ENCODE measurements around the gene KCNC3.

The KCNC3 gene

DNA sequence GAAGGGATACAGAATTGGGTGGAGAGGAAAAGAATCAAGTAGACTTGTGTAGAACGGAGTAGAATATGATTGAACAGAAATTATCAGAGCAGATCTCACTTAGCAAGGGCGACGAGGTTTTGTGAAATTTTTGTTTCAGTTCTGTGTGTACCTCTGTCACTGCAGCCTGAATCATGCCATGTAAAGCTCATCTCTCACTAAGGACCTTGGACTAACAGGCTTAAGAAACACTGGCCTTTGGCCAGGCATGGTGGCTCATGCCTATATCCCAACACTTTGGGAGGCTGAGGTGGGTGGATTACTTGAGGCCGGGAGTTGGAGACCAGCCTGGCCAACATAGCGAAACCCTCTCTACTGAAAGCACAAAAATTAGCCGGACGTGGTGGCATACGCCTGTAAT is 63.1 kb downstream of the KCNC3 start:
- no peak for TF ChIP-seq EZH2phosphoT487 (IDR thresholded peaks at IDR 0.05; ENCODE audit: borderline replicate concordance, low read length)
- TF ChIP-seq, protein P1, sequence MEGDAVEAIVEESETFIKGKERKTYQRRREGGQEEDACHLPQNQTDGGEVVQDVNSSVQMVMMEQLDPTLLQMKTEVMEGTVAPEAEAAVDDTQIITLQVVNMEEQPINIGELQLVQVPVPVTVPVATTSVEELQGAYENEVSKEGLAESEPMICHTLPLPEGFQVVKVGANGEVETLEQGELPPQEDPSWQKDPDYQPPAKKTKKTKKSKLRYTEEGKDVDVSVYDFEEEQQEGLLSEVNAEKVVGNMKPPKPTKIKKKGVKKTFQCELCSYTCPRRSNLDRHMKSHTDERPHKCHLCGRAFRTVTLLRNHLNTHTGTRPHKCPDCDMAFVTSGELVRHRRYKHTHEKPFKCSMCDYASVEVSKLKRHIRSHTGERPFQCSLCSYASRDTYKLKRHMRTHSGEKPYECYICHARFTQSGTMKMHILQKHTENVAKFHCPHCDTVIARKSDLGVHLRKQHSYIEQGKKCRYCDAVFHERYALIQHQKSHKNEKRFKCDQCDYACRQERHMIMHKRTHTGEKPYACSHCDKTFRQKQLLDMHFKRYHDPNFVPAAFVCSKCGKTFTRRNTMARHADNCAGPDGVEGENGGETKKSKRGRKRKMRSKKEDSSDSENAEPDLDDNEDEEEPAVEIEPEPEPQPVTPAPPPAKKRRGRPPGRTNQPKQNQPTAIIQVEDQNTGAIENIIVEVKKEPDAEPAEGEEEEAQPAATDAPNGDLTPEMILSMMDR (IDR thresholded peaks at IDR 0.05; ENCODE audit: low read depth, low read length, poor library complexity, severe bottlenecking): no peak
- Histone ChIP-seq H3K9me3 (ENCODE audit: control insufficient read depth, insufficient read depth, low read length) (no peaks in the 10 kb centered on the region), H3K79me2 (ENCODE audit: control insufficient read depth, low read length) (no peaks in the 10 kb centered on the region), H3K4me2 (ENCODE audit: low read length) (no peak overlapping the region), H3K27me3 (ENCODE audit: control insufficient read depth, low read length) (peaks cover 13% of the 10 kb centered on the region), H3K9me2 (replicated peaks; ENCODE audit: control insufficient read depth, low read length) (no peaks in the 10 kb centered on the region), H3K36me3 (ENCODE audit: control insufficient read depth, low read length) (no peaks in the 10 kb centered on the region), H3F3A (ENCODE audit: control insufficient read depth, insufficient read depth) (no peaks in the 10 kb centered on the region), H4K20me1 (ENCODE audit: control insufficient read depth, insufficient read depth, low read depth, low read length) (no peaks in the 10 kb centered on the region), H3K27ac (ENCODE audit: low read depth, low read length) (no peak overlapping the region), H3K4me3 (ENCODE audit: low read length) (no peak overlapping the region), H3K4me1 (ENCODE audit: control insufficient read depth, low read length) (no peaks in the 10 kb centered on the region)

DNA sequence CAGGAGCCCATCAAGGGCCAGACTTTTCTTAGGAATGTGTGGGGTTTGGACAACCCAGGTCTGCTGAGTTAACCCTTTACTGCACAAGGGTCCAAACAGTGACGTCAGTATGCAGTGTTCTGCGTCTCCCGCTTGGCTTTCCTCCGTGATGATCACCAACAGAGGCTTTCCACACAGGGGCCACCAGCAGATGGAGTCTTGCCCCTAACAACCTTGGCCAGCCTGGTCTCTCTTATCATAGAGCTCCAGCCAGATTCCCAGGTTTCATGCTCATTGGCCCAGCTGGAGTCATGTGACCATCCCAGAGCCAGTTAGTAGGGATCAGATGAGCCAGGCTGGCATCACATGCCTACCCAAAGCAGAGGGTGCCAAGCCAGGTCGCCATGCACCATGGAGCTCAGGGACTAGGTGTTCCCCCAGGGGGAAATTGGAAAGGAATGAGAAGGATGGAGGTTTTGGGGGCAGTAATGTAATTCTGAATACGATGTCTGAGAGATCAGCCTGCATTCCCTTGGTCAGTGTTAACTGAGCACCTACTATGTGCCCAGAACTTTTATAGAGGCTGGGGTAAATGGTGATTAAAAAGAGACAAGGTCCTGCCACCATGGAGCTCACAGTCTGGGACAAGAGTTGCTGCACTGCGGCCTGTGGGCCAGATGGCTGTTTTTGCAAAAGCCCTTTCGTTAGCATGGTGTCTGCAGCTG is 64.5 kb downstream of the KCNC3 start:
- no peaks in the 10 kb centered on the region for H3K9me3 ChIP-seq (ENCODE audit: control insufficient read depth, insufficient read depth, low read length)
- TF ChIP-seq, protein P1 (IDR thresholded peaks at IDR 0.05; ENCODE audit: low read depth, low read length, poor library complexity, severe bottlenecking): no peak
- TF ChIP-seq EZH2phosphoT487 (IDR thresholded peaks at IDR 0.05; ENCODE audit: borderline replicate concordance, low read length): no peak

DNA sequence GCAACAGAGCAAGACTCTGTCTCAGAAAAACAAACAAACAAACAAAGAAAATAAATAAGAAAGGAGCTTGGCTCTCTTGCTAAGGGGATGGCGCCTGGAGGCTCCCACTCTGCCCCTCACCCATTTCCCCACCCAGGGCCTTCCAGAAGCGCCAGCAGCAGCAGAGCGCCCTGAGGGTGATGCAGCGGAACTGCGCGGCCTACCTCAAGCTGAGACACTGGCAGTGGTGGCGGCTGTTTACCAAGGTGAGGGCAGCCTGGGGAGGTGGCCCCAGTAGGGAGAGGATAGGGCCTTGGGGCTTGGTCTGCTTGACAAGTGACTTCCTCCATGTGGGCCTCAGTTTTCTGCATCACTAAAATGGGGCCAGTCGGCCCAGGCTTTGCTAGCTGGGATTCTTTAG is 66.0 kb downstream of the KCNC3 start:
- Histone ChIP-seq H3F3A (ENCODE audit: control insufficient read depth, insufficient read depth) (no peaks in the 10 kb centered on the region), H3K27ac (ENCODE audit: low read depth, low read length) (no peak overlapping the region), H3K9me3 (ENCODE audit: control insufficient read depth, insufficient read depth, low read length) (no peaks in the 10 kb centered on the region), H3K4me3 (ENCODE audit: low read length) (no peak overlapping the region), H3K27me3 (ENCODE audit: control insufficient read depth, low read length) (peaks cover 9% of the 10 kb centered on the region), H3K4me1 (ENCODE audit: control insufficient read depth, low read length) (no peaks in the 10 kb centered on the region), H3K4me2 (ENCODE audit: low read length) (no peak overlapping the region), H4K20me1 (ENCODE audit: control insufficient read depth, insufficient read depth, low read depth, low read length) (no peaks in the 10 kb centered on the region), H3K79me2 (ENCODE audit: control insufficient read depth, low read length) (no peaks in the 10 kb centered on the region), H3K9me2 (replicated peaks; ENCODE audit: control insufficient read depth, low read length) (no peaks in the 10 kb centered on the region), H3K36me3 (ENCODE audit: control insufficient read depth, low read length) (no peaks in the 10 kb centered on the region)
- TF ChIP-seq EZH2phosphoT487 (IDR thresholded peaks at IDR 0.05; ENCODE audit: borderline replicate concordance, low read length): no peak
- TF ChIP-seq, protein P1 (IDR thresholded peaks at IDR 0.05; ENCODE audit: low read depth, low read length, poor library complexity, severe bottlenecking): no peak

More for the DNA sequence above, 64.5 kb downstream of the KCNC3 start:
- H3K4me2 ChIP-seq (ENCODE audit: low read length): no peak overlapping the region
- peaks cover 13% of the 10 kb centered on the region for H3K27me3 ChIP-seq (ENCODE audit: control insufficient read depth, low read length)
- no peak overlapping the region for H3K27ac ChIP-seq (ENCODE audit: low read depth, low read length)
- H3F3A ChIP-seq (ENCODE audit: control insufficient read depth, insufficient read depth): no peaks in the 10 kb centered on the region
- H3K36me3 ChIP-seq (ENCODE audit: control insufficient read depth, low read length): no peaks in the 10 kb centered on the region
- H4K20me1 ChIP-seq (ENCODE audit: control insufficient read depth, insufficient read depth, low read depth, low read length): no peaks in the 10 kb centered on the region
- no peaks in the 10 kb centered on the region for H3K4me1 ChIP-seq (ENCODE audit: control insufficient read depth, low read length)
- H3K79me2 ChIP-seq (ENCODE audit: control insufficient read depth, low read length): no peaks in the 10 kb centered on the region
- H3K4me3 ChIP-seq (ENCODE audit: low read length): no peak overlapping the region
- no peaks in the 10 kb centered on the region for H3K9me2 ChIP-seq (replicated peaks; ENCODE audit: control insufficient read depth, low read length)

All from DOHH2 (cell line).